Caco-2 (cell line): ENCODE measurements around the gene KMT2C. TPM values are rescaled to one million over a fixed set of nuclear protein-coding genes. Genes with fewer than 3 reads are reported as not detected.
"Not testable (repeated sequence)": the region's sequence is repeated elsewhere in the genome, so short reads cannot be mapped to it uniquely, and the experiment has no call there.

Experiments used
- BruUV-seq: library from RNA; stranded (reverse); fragments of 400-500 nt; replicated peaks from 2 replicates; lab custom pipeline; 2021; lab: Mats Ljungman, UMichigan
- CTCF ChIA-PET: fragments of 300-600 bp; sonication (Branson Sonifier 250); formaldehyde crosslinking; loops from one replicate; lab custom pipeline; 2022; ENCODE audit warnings: antibody characterized with exemption; lab: Charles Lee
- POLR2A ChIA-PET: fragments of 300-600 bp; sonication (Branson Sonifier 250); formaldehyde crosslinking; loops from one replicate; lab custom pipeline; 2022; ENCODE audit warnings: antibody characterized with exemption; lab: Charles Lee
- DNase-seq, 2 experiments: peaks; one replicate each; pipeline versions ENCODE4 v3.0.0 to v3.0.0-alpha.2; 2020 to 2022
- H3K27me3 ChIP-seq: replicated peaks from 2 replicates; pipeline ENCODE4 v1.6.0; 2011; ENCODE audit warnings: low read length; ENCODE audit not compliant: control insufficient read depth, insufficient read depth
- H3K36me3 ChIP-seq: 2 replicates; pipeline ENCODE4 v1.5.1; 2011; ENCODE audit warnings: low read length; ENCODE audit not compliant: control insufficient read depth, insufficient read depth
- H3K4me1 ChIP-seq: fragments of 250-450 bp; sonication (Bioruptor Pico); 2 replicates; pipeline ENCODE4 v1.5.1; 2020; ENCODE audit warnings: mild to moderate bottlenecking
- H3K4me3 ChIP-seq: 2 replicates; pipeline ENCODE4 v1.5.1; 2011; ENCODE audit warnings: low read depth, mild to moderate bottlenecking, control low read depth, low read length
- H3K9me3 ChIP-seq: fragments of 250-450 bp; sonication (Bioruptor Pico); 2 replicates; pipeline ENCODE4 v1.5.1; 2020; ENCODE audit warnings: mild to moderate bottlenecking, moderate library complexity
- H3K27ac Mint-ChIP-seq: one replicate; pipeline ENCODE4 v1.8.0; 2022; ENCODE audit warnings: mixed read lengths; ENCODE audit not compliant: unreplicated experiment
- H3K27me3 Mint-ChIP-seq: one replicate; pipeline ENCODE4 v1.8.0; 2022; ENCODE audit warnings: mixed read lengths; ENCODE audit not compliant: insufficient read depth, unreplicated experiment
- H3K36me3 Mint-ChIP-seq: one replicate; pipeline ENCODE4 v1.8.0; 2022; ENCODE audit warnings: mild to moderate bottlenecking, mixed read lengths; ENCODE audit not compliant: insufficient read depth, unreplicated experiment
- H3K4me1 Mint-ChIP-seq: one replicate; pipeline ENCODE4 v1.8.0; 2022; ENCODE audit warnings: low read depth, mixed read lengths; ENCODE audit not compliant: unreplicated experiment
- H3K4me3 Mint-ChIP-seq: one replicate; pipeline ENCODE4 v1.8.0; 2022; ENCODE audit warnings: mild to moderate bottlenecking, moderate library complexity, mixed read lengths; ENCODE audit not compliant: unreplicated experiment
- H3K9me3 Mint-ChIP-seq: one replicate; pipeline ENCODE4 v1.8.0; 2022; ENCODE audit warnings: mixed read lengths; ENCODE audit not compliant: unreplicated experiment
- intact Hi-C: fragments of 100-400 bp; cut with micrococcal nuclease; formaldehyde crosslinking; loops from one replicate; pipeline ENCODE4 v1.10.0; 2022; ENCODE audit not compliant: unreplicated experiment
- total RNA-seq: library from RNA; stranded (reverse); gene quantifications from 2 replicates; pipeline ENCODE4 v1.2.3, GENCODE V29; 2022
- TF ChIP-seq, protein P1 (sequence below), 2 experiments: fragments of 200-600 bp in 1 of 2; IDR thresholded peaks; 1 replicate in 1 of 2; 2 replicates in 1 of 2; pipeline versions ENCODE4 v1.5.1 to v1.8.0; 2011 to 2022; ENCODE audit warnings: antibody characterized with exemption in 1 of 2, control low read depth in 1 of 2, inconsistent platforms in 1 of 2, low read depth in 1 of 2, low read length in 1 of 2, mild to moderate bottlenecking in 1 of 2, moderate library complexity in 1 of 2; ENCODE audit not compliant: insufficient read depth in 1 of 2, severe bottlenecking in 1 of 2, unreplicated experiment in 1 of 2

KMT2C gene
- total RNA-seq, 1 experiment from 2014 or later, result 59.5 TPM

DNA sequence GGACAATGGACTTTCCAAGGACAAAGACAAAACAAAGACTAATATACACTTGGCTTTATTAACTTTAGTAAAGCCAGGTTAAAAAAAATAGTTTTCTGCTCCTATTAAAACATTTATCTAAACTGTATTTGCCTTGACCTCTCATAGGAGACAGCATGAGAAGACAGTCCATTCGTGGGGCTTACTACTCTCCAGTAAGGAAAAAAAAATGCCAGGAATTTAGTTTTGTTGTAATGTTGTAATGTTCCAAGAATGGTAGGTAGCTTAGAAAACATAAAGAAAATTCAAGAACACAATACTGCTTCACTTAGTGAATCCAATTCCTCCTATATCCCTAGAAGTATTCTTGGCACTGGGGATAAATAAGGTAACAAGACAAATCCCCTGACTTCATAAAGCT, 81.7 kb downstream of the KMT2C start:
- no peaks in the 10 kb centered on the region for H3K27me3 ChIP-seq
- intact Hi-C loops, result no loop called here
- no peaks in the 10 kb centered on the region for H3K9me3 ChIP-seq
- Mint-ChIP-seq H3K4me3 (no peak overlapping the region), H3K9me3 (no peaks in the 10 kb centered on the region), H3K4me1 (peaks cover 6% of the 10 kb centered on the region), H3K36me3 (peaks cover 25% of the 10 kb centered on the region), H3K27ac (no peak overlapping the region), H3K27me3 (no peaks in the 10 kb centered on the region)
- no peak overlapping the region for H3K4me3 ChIP-seq
- ChIA-PET CTCF (no interaction called here), POLR2A (no interaction called here)
- H3K4me1 ChIP-seq, result no peaks in the 10 kb centered on the region
- TF ChIP-seq, protein P1, sequence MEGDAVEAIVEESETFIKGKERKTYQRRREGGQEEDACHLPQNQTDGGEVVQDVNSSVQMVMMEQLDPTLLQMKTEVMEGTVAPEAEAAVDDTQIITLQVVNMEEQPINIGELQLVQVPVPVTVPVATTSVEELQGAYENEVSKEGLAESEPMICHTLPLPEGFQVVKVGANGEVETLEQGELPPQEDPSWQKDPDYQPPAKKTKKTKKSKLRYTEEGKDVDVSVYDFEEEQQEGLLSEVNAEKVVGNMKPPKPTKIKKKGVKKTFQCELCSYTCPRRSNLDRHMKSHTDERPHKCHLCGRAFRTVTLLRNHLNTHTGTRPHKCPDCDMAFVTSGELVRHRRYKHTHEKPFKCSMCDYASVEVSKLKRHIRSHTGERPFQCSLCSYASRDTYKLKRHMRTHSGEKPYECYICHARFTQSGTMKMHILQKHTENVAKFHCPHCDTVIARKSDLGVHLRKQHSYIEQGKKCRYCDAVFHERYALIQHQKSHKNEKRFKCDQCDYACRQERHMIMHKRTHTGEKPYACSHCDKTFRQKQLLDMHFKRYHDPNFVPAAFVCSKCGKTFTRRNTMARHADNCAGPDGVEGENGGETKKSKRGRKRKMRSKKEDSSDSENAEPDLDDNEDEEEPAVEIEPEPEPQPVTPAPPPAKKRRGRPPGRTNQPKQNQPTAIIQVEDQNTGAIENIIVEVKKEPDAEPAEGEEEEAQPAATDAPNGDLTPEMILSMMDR (IDR thresholded peaks at IDR 0.05; ENCODE audit: insufficient read depth in 1 of 2, low read depth in 1 of 2, low read length in 1 of 2, severe bottlenecking in 1 of 2, unreplicated experiment in 1 of 2), result no peak
- BruUV-seq, result no TSS peak
- H3K36me3 ChIP-seq, result no peaks in the 10 kb centered on the region
- no peak for DNase-seq

GRCh38 chr7:152353281-152353680, 82.5 kb downstream of the KMT2C start:
- H3K9me3 Mint-ChIP-seq, BruUV-seq, H3K4me3 ChIP-seq, H3K27me3 Mint-ChIP-seq, DNase-seq, POLR2A ChIA-PET, H3K4me1 ChIP-seq, H3K36me3 ChIP-seq, H3K27me3 ChIP-seq, H3K27ac Mint-ChIP-seq, CTCF ChIA-PET, H3K4me1 Mint-ChIP-seq, H3K4me3 Mint-ChIP-seq, H3K9me3 ChIP-seq, intact Hi-C loops: not testable (repeated sequence)
- peaks cover 25% of the 10 kb centered on the region for H3K36me3 Mint-ChIP-seq

DNA sequence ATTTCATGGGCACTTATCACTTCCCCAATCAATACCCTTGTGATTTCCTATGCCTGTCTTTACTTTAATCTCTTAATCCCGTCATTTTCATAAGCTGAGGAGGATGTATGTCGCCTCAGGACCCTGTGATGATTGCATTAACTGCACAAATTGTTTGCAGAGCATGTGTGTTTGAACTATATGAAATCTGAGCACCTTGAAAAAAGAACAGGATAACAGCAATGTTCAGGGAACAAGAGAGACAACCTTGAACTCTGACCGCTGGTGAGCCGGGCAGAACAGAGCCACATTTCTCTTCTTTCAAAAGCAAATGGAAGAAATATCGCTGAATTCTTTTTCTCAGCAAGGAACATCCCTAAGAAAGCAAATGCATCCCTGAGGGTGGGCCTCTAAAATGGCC, 84.1 kb downstream of the KMT2C start:
- H3K4me3 ChIP-seq, H3K27me3 ChIP-seq, H3K36me3 ChIP-seq, H3K4me1 Mint-ChIP-seq, POLR2A ChIA-PET, H3K4me3 Mint-ChIP-seq, H3K9me3 ChIP-seq, H3K4me1 ChIP-seq, intact Hi-C loops, H3K27me3 Mint-ChIP-seq, H3K27ac Mint-ChIP-seq, BruUV-seq, H3K9me3 Mint-ChIP-seq, DNase-seq, CTCF ChIA-PET: not testable (repeated sequence)
- H3K36me3 Mint-ChIP-seq, result peaks cover 25% of the 10 kb centered on the region

DNA sequence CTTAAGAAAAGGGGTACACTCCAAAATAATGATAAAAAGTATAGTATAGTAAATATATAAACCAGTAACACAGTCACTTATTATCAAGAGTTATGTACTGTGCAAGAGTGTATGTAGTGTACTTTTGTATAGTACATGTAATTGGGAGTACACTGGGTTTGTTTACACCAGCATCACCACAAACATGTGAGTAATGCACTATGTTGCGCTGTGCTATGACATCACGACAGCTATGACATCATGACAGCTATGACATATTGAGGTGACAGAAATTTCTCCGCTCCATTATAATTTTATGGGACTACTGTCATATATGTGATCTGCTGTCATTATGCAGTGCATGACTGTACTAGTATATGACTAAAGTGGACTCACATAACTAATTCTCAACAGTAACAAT, 84.6 kb downstream of the KMT2C start:
- Mint-ChIP-seq H3K9me3 (no peaks in the 10 kb centered on the region), H3K27ac (no peak overlapping the region), H3K4me1 (peaks cover 6% of the 10 kb centered on the region), H3K27me3 (no peaks in the 10 kb centered on the region), H3K4me3 (no peak overlapping the region), H3K36me3 (peaks cover 23% of the 10 kb centered on the region)
- Histone ChIP-seq H3K9me3 (no peaks in the 10 kb centered on the region), H3K27me3 (no peaks in the 10 kb centered on the region), H3K4me1 (no peaks in the 10 kb centered on the region; the same call in 1 of the 2 replicates), H3K4me3 (no peak overlapping the region), H3K36me3 (no peaks in the 10 kb centered on the region)
- DNase-seq, result no peak
- no TSS peak for BruUV-seq
- POLR2A ChIA-PET, result no interaction called here
- TF ChIP-seq, protein P1 (IDR thresholded peaks at IDR 0.05; ENCODE audit: insufficient read depth in 1 of 2, low read depth in 1 of 2, low read length in 1 of 2, severe bottlenecking in 1 of 2, unreplicated experiment in 1 of 2), result no peak
- CTCF ChIA-PET, result no interaction called here
- intact Hi-C loops, result no loop called here
